Measurements from ENCODE around the gene DEFB113. TPM values are rescaled to one million over a fixed set of nuclear protein-coding genes. Genes with fewer than 3 reads are reported as not detected.

The DEFB113 gene
- polyA plus RNA-seq, 1 donor from 2014 or later = not detected

GRCh38 chr6:50003139-50003538 is 33.7 kb upstream of the DEFB113 start:
- no peaks in the 10 kb centered on the region for H3K27me3 ChIP-seq (ENCODE audit: insufficient read depth, low read depth, low read length)
- H3K36me3 ChIP-seq (ENCODE audit: insufficient read depth, low read length) = no peaks in the 10 kb centered on the region
- no peak overlapping the region for H3K9ac ChIP-seq (ENCODE audit: low read length)
- H2AFZ ChIP-seq (ENCODE audit: low read depth, low read length) = no peak overlapping the region
- H3K4me3 ChIP-seq (ENCODE audit: low read length) = no peak overlapping the region
- TF ChIP-seq MXI1 (conservative IDR thresholded peaks at IDR 0.05; ENCODE audit: poor library complexity, severe bottlenecking) (no peak), EZH2 (IDR thresholded peaks at IDR 0.05; ENCODE audit: borderline replicate concordance, insufficient read depth, low read length, poor library complexity, severe bottlenecking) (no peak), TAF1 (IDR thresholded peaks at IDR 0.05; ENCODE audit: low read depth) (no peak), POLR2AphosphoS5 (IDR thresholded peaks at IDR 0.05) (no peak), SMC3 (conservative IDR thresholded peaks at IDR 0.05; ENCODE audit: poor library complexity) (no peak), RAD21 (conservative IDR thresholded peaks at IDR 0.05) (no peak), EP300 (conservative IDR thresholded peaks at IDR 0.05; ENCODE audit: poor library complexity, severe bottlenecking) (no peak)
- TF ChIP-seq, protein P1, sequence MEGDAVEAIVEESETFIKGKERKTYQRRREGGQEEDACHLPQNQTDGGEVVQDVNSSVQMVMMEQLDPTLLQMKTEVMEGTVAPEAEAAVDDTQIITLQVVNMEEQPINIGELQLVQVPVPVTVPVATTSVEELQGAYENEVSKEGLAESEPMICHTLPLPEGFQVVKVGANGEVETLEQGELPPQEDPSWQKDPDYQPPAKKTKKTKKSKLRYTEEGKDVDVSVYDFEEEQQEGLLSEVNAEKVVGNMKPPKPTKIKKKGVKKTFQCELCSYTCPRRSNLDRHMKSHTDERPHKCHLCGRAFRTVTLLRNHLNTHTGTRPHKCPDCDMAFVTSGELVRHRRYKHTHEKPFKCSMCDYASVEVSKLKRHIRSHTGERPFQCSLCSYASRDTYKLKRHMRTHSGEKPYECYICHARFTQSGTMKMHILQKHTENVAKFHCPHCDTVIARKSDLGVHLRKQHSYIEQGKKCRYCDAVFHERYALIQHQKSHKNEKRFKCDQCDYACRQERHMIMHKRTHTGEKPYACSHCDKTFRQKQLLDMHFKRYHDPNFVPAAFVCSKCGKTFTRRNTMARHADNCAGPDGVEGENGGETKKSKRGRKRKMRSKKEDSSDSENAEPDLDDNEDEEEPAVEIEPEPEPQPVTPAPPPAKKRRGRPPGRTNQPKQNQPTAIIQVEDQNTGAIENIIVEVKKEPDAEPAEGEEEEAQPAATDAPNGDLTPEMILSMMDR (IDR thresholded peaks at IDR 0.05; ENCODE audit: poor library complexity, severe bottlenecking) = no peak
- TF ChIP-seq, protein P2, sequence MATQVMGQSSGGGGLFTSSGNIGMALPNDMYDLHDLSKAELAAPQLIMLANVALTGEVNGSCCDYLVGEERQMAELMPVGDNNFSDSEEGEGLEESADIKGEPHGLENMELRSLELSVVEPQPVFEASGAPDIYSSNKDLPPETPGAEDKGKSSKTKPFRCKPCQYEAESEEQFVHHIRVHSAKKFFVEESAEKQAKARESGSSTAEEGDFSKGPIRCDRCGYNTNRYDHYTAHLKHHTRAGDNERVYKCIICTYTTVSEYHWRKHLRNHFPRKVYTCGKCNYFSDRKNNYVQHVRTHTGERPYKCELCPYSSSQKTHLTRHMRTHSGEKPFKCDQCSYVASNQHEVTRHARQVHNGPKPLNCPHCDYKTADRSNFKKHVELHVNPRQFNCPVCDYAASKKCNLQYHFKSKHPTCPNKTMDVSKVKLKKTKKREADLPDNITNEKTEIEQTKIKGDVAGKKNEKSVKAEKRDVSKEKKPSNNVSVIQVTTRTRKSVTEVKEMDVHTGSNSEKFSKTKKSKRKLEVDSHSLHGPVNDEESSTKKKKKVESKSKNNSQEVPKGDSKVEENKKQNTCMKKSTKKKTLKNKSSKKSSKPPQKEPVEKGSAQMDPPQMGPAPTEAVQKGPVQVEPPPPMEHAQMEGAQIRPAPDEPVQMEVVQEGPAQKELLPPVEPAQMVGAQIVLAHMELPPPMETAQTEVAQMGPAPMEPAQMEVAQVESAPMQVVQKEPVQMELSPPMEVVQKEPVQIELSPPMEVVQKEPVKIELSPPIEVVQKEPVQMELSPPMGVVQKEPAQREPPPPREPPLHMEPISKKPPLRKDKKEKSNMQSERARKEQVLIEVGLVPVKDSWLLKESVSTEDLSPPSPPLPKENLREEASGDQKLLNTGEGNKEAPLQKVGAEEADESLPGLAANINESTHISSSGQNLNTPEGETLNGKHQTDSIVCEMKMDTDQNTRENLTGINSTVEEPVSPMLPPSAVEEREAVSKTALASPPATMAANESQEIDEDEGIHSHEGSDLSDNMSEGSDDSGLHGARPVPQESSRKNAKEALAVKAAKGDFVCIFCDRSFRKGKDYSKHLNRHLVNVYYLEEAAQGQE (IDR thresholded peaks at IDR 0.05; ENCODE audit: borderline replicate concordance) = no peak
- H3K9me3 ChIP-seq (ENCODE audit: low read length) = no peaks in the 10 kb centered on the region
- no peaks in the 10 kb centered on the region for H4K20me1 ChIP-seq (ENCODE audit: insufficient read depth)
- no peak overlapping the region for H3K27ac ChIP-seq (ENCODE audit: low read length)
- H3K4me2 ChIP-seq (ENCODE audit: low read length) = no peak overlapping the region
- H3K79me2 ChIP-seq (replicated peaks; ENCODE audit: insufficient read depth, low read length) = no peaks in the 10 kb centered on the region
- no peaks in the 10 kb centered on the region for H3F3A ChIP-seq (ENCODE audit: insufficient read depth, low read length, poor library complexity, severe bottlenecking)
- no peaks in the 10 kb centered on the region for H3K9me2 ChIP-seq (ENCODE audit: insufficient read depth, low read length)

- H3K27me3 ChIP-seq (ENCODE audit: insufficient read depth, low read depth, low read length) = no peaks in the 10 kb centered on the region
- no peak overlapping the region for H3K9ac ChIP-seq (ENCODE audit: low read length)
- H3K36me3 ChIP-seq (ENCODE audit: insufficient read depth, low read length) = no peaks in the 10 kb centered on the region
- no peaks in the 10 kb centered on the region for H4K20me1 ChIP-seq (ENCODE audit: insufficient read depth)
- H3K4me2 ChIP-seq (ENCODE audit: low read length) = no peak overlapping the region
- H3K4me3 ChIP-seq (ENCODE audit: low read length) = no peak overlapping the region
- H3K9me3 ChIP-seq (ENCODE audit: low read length) = no peaks in the 10 kb centered on the region
- no peaks in the 10 kb centered on the region for H3K79me2 ChIP-seq (replicated peaks; ENCODE audit: insufficient read depth, low read length)
- no peaks in the 10 kb centered on the region for H3F3A ChIP-seq (ENCODE audit: insufficient read depth, low read length, poor library complexity, severe bottlenecking)
- no peak overlapping the region for H3K27ac ChIP-seq (ENCODE audit: low read length)
- no peak overlapping the region for H2AFZ ChIP-seq (ENCODE audit: low read depth, low read length)
- TF ChIP-seq SMC3 (conservative IDR thresholded peaks at IDR 0.05; ENCODE audit: poor library complexity) = no peak
- no peak for TF ChIP-seq RAD21 (conservative IDR thresholded peaks at IDR 0.05)
- TF ChIP-seq, protein P2 (IDR thresholded peaks at IDR 0.05; ENCODE audit: borderline replicate concordance) = no peak
- TF ChIP-seq EZH2 (IDR thresholded peaks at IDR 0.05; ENCODE audit: borderline replicate concordance, insufficient read depth, low read length, poor library complexity, severe bottlenecking) = no peak
- TF ChIP-seq MXI1 (conservative IDR thresholded peaks at IDR 0.05; ENCODE audit: poor library complexity, severe bottlenecking) = no peak
- TF ChIP-seq TAF1 (IDR thresholded peaks at IDR 0.05; ENCODE audit: low read depth) = no peak
- TF ChIP-seq, protein P1 (IDR thresholded peaks at IDR 0.05; ENCODE audit: poor library complexity, severe bottlenecking) = no peak
- TF ChIP-seq POLR2AphosphoS5 (IDR thresholded peaks at IDR 0.05) = no peak
- TF ChIP-seq EP300 (conservative IDR thresholded peaks at IDR 0.05; ENCODE audit: poor library complexity, severe bottlenecking) = no peak
- H3K9me2 ChIP-seq (ENCODE audit: insufficient read depth, low read length) = no peaks in the 10 kb centered on the region
Observed at GRCh38 chr6:49995278-49995677, 25.9 kb upstream of the DEFB113 start.
